ENCODE measurements around the gene BAIAP2. TPM values are rescaled to one million over a fixed set of nuclear protein-coding genes. Genes with fewer than 3 reads are reported as not detected.

BAIAP2 gene
- total and polyA plus RNA-seq, 2 of the 13 experiments (the other 11 are each of a cell fraction or from before 2014, with no cell fraction given) = 22.5 to 24.0 TPM

DNA sequence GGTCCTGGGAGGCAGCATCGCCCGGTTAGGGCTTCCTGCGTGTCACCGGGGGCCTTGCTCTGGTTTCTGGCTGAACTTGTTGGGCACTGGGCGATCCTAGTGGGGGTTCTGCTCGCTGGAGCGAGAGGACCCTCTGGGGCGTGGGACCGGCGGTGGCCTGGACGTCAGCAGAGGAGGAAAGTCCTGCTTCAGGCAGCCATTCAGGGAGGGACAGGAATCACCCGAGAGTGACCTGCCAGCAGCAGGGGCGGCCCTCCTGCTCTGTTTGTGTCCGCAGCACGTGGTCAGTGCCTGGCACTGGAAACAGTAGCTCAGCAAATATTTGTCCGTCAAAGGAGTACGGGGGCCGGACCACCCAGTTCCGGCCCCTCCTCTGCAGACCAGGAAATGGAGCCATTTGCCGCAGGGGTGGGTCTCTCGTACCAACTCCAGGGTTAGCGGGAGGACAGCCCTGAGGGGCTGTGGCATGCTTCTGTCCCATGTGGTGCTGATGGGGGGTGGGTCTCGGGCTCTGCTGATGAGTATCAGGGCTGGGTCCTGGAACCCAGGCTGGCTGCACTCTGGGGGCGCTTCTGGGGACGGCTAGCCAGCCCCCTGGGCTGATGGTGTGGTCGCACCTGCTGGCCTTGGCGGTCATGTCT lies 48.3 kb downstream of the BAIAP2 start (continued):
- TF ChIP-seq, protein P1, sequence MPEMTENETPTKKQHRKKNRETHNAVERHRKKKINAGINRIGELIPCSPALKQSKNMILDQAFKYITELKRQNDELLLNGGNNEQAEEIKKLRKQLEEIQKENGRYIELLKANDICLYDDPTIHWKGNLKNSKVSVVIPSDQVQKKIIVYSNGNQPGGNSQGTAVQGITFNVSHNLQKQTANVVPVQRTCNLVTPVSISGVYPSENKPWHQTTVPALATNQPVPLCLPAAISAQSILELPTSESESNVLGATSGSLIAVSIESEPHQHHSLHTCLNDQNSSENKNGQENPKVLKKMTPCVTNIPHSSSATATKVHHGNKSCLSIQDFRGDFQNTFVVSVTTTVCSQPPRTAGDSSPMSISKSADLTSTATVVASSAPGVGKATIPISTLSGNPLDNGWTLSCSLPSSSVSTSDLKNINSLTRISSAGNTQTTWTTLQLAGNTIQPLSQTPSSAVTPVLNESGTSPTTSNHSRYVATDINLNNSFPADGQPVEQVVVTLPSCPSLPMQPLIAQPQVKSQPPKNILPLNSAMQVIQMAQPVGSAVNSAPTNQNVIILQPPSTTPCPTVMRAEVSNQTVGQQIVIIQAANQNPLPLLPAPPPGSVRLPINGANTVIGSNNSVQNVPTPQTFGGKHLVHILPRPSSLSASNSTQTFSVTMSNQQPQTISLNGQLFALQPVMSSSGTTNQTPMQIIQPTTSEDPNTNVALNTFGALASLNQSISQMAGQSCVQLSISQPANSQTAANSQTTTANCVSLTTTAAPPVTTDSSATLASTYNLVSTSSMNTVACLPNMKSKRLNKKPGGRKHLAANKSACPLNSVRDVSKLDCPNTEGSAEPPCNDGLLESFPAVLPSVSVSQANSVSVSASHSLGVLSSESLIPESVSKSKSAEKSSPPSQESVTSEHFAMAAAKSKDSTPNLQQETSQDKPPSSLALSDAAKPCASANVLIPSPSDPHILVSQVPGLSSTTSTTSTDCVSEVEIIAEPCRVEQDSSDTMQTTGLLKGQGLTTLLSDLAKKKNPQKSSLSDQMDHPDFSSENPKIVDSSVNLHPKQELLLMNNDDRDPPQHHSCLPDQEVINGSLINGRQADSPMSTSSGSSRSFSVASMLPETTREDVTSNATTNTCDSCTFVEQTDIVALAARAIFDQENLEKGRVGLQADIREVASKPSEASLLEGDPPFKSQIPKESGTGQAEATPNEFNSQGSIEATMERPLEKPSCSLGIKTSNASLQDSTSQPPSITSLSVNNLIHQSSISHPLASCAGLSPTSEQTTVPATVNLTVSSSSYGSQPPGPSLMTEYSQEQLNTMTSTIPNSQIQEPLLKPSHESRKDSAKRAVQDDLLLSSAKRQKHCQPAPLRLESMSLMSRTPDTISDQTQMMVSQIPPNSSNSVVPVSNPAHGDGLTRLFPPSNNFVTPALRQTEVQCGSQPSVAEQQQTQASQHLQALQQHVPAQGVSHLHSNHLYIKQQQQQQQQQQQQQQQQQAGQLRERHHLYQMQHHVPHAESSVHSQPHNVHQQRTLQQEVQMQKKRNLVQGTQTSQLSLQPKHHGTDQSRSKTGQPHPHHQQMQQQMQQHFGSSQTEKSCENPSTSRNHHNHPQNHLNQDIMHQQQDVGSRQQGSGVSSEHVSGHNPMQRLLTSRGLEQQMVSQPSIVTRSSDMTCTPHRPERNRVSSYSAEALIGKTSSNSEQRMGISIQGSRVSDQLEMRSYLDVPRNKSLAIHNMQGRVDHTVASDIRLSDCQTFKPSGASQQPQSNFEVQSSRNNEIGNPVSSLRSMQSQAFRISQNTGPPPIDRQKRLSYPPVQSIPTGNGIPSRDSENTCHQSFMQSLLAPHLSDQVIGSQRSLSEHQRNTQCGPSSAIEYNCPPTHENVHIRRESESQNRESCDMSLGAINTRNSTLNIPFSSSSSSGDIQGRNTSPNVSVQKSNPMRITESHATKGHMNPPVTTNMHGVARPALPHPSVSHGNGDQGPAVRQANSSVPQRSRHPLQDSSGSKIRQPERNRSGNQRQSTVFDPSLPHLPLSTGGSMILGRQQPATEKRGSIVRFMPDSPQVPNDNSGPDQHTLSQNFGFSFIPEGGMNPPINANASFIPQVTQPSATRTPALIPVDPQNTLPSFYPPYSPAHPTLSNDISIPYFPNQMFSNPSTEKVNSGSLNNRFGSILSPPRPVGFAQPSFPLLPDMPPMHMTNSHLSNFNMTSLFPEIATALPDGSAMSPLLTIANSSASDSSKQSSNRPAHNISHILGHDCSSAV (CRISPR knock-in tag; IDR thresholded peaks at IDR 0.05; ENCODE audit: borderline replicate concordance) = peak; percentile 88; the same call in 1 of the 2 replicates
- TF ChIP-seq, protein P2, sequence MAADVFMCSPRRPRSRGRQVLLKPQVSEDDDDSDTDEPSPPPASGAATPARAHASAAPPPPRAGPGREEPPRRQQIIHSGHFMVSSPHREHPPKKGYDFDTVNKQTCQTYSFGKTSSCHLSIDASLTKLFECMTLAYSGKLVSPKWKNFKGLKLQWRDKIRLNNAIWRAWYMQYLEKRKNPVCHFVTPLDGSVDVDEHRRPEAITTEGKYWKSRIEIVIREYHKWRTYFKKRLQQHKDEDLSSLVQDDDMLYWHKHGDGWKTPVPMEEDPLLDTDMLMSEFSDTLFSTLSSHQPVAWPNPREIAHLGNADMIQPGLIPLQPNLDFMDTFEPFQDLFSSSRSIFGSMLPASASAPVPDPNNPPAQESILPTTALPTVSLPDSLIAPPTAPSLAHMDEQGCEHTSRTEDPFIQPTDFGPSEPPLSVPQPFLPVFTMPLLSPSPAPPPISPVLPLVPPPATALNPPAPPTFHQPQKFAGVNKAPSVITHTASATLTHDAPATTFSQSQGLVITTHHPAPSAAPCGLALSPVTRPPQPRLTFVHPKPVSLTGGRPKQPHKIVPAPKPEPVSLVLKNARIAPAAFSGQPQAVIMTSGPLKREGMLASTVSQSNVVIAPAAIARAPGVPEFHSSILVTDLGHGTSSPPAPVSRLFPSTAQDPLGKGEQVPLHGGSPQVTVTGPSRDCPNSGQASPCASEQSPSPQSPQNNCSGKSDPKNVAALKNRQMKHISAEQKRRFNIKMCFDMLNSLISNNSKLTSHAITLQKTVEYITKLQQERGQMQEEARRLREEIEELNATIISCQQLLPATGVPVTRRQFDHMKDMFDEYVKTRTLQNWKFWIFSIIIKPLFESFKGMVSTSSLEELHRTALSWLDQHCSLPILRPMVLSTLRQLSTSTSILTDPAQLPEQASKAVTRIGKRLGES (CRISPR knock-in tag; IDR thresholded peaks at IDR 0.05; ENCODE audit: borderline replicate concordance) = peak; percentile 99
- TF ChIP-seq ZNF674 (CRISPR knock-in tag; IDR thresholded peaks at IDR 0.05; ENCODE audit: low read depth) (no peak), ZNF577 (CRISPR knock-in tag; IDR thresholded peaks at IDR 0.05; ENCODE audit: borderline replicate concordance, low read depth) (no peak), ZNF180 (CRISPR knock-in tag; IDR thresholded peaks at IDR 0.05; ENCODE audit: borderline replicate concordance, low read depth) (no peak; the same call in 1 of the 2 replicates), ISX (CRISPR knock-in tag; conservative IDR thresholded peaks at IDR 0.05) (peak; percentile 98), ARNT2 (CRISPR knock-in tag; IDR thresholded peaks at IDR 0.05; ENCODE audit: low read depth) (peak; percentile 94), MEF2D (CRISPR knock-in tag; IDR thresholded peaks at IDR 0.05) (peak; percentile 85), NFE2L2 (IDR thresholded peaks at IDR 0.05; ENCODE audit: low read length) (no peak), ZSCAN25 (CRISPR knock-in tag; IDR thresholded peaks at IDR 0.05) (peak; percentile 93), PTBP1 (IDR thresholded peaks at IDR 0.05; ENCODE audit: low read depth, low read length, poor library complexity, severe bottlenecking) (no peak), CHD4 (IDR thresholded peaks at IDR 0.05; ENCODE audit: borderline replicate concordance, low read length) (peak; percentile 42; the same call in 1 of the 2 replicates), SIX4 (CRISPR knock-in tag; IDR thresholded peaks at IDR 0.05) (peak; percentile 70), ZNF10 (CRISPR knock-in tag; IDR thresholded peaks at IDR 0.05; ENCODE audit: borderline replicate concordance, low read depth) (no peak)
- TF ChIP-seq, protein P3, sequence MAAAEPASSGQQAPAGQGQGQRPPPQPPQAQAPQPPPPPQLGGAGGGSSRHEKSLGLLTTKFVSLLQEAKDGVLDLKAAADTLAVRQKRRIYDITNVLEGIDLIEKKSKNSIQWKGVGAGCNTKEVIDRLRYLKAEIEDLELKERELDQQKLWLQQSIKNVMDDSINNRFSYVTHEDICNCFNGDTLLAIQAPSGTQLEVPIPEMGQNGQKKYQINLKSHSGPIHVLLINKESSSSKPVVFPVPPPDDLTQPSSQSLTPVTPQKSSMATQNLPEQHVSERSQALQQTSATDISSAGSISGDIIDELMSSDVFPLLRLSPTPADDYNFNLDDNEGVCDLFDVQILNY (CRISPR knock-in tag; conservative IDR thresholded peaks at IDR 0.05) = no peak
- TF ChIP-seq, protein P4, sequence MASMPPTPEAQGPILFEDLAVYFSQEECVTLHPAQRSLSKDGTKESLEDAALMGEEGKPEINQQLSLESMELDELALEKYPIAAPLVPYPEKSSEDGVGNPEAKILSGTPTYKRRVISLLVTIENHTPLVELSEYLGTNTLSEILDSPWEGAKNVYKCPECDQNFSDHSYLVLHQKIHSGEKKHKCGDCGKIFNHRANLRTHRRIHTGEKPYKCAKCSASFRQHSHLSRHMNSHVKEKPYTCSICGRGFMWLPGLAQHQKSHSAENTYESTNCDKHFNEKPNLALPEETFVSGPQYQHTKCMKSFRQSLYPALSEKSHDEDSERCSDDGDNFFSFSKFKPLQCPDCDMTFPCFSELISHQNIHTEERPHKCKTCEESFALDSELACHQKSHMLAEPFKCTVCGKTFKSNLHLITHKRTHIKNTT (CRISPR knock-in tag; IDR thresholded peaks at IDR 0.05) = no peak
